GM19324 (cell line): Measurements from ENCODE around the gene NCAPD3.
"Not testable (repeated sequence)": the region's sequence is repeated elsewhere in the genome, so short reads cannot be mapped to it uniquely, and the experiment has no call there.

Source experiments
- ATAC-seq: cut with Tn5 transposase; IDR thresholded peaks from one replicate; pipeline ENCODE4 v1.9.1; 2021; ENCODE audit warnings: mild to moderate bottlenecking, moderate library complexity; ENCODE audit not compliant: unreplicated experiment, low FRiP score

The NCAPD3 gene

GRCh38 chr11:134223836-134224709, at the start of gene NCAPD3, which contains the start of gene VPS26B:
TSS of gene NCAPD3 (minus strand) at chr11:134223967. CDS start at chr11:134223926, 41 bp downstream.
TSS of gene VPS26B (plus strand) at chr11:134224671. CDS start at chr11:134225123, 452 bp downstream.
- peak; percentile 85 for ATAC-seq

- ATAC-seq, result no peak
These were observed 49.5 kb upstream of the NCAPD3 start for GRCh38 chr11:134273317-134273712.

GRCh38 chr11:134272381-134273316, 48.9 kb upstream of the NCAPD3 start:
- no peak for ATAC-seq

GRCh38 chr11:134271978-134272377, 48.2 kb upstream of the NCAPD3 start:
- no peak for ATAC-seq

- no peak for ATAC-seq
These were observed 46.5 kb upstream of the NCAPD3 start for GRCh38 chr11:134270250-134270714.

- ATAC-seq, result no peak
These were observed 44.2 kb upstream of the NCAPD3 start for GRCh38 chr11:134267966-134268365.

- ATAC-seq, result no peak
These were observed 43.7 kb upstream of the NCAPD3 start for GRCh38 chr11:134267461-134267860.

- no peak for ATAC-seq
These were observed 43.1 kb upstream of the NCAPD3 start for GRCh38 chr11:134266841-134267251.

- no peak for ATAC-seq
These were observed 42.7 kb upstream of the NCAPD3 start for GRCh38 chr11:134266440-134266839.

GRCh38 chr11:134264966-134265764, 41.4 kb upstream of the NCAPD3 start:
- no peak for ATAC-seq

GRCh38 chr11:134261626-134262488, 38.1 kb upstream of the NCAPD3 start:
- ATAC-seq, result no peak

- ATAC-seq, result no peak
These were observed 37.2 kb upstream of the NCAPD3 start for GRCh38 chr11:134260983-134261382.

- no peak for ATAC-seq
These were observed 36.7 kb upstream of the NCAPD3 start for GRCh38 chr11:134260503-134260902.

- ATAC-seq, result no peak
These were observed 34.8 kb upstream of the NCAPD3 start for GRCh38 chr11:134258577-134258976.

- ATAC-seq, result no peak
These were observed 33.3 kb upstream of the NCAPD3 start for GRCh38 chr11:134257101-134257500.

GRCh38 chr11:134255184-134255561, 31.4 kb upstream of the NCAPD3 start:
- not testable (repeated sequence) for ATAC-seq

GRCh38 chr11:134254433-134255183, 30.8 kb upstream of the NCAPD3 start:
- no peak for ATAC-seq

GRCh38 chr11:134253188-134253993, 29.6 kb upstream of the NCAPD3 start, which contains the start of the genes ACAD8 and THYN1:
TSS of gene ACAD8 (plus strand) at chr11:134253568. CDS start at chr11:134253601, 33 bp downstream.
TSS of gene THYN1 (minus strand) at chr11:134253352. CDS start at chr11:134252882, 470 bp downstream.
- ATAC-seq, result peak; percentile 99
